Measurements from ENCODE around the gene GLTP. TPM values are rescaled to one million over a fixed set of nuclear protein-coding genes. Genes with fewer than 3 reads are reported as not detected.

Gene GLTP
- total and polyA plus RNA-seq, 12 donors: 24.5 to 73.7 (median 37.5) TPM

GRCh38 chr12:109831929-109832328 lies 48.4 kb downstream of the GLTP start:
- H3K4me1 ChIP-seq (replicated peaks in 1 of 2): no peaks in the 10 kb centered on the region
- 64 to 78% (median 69%) methylated on average over 8 to 9 of the region's 9 CpGs for WGBS, 4 donors

DNA sequence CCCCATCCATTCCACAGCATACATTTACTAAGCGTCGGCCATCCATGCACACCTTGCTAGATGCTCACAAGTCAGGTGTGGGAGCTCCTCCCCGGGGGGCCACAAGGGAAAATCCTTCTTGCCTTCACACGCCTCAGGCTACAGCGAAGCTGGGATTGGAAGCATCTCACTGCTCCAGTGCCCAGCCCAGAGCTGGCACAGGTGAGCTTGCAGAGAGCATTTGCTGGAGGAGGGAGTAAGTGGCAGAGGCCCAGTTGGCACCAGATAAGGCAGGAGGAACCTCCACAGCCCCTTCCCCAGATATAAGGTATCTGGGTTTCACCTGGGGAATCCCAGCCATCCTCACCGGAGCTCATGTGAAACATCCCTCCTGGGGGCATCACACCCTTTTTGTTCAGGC lies 49.0 kb downstream of the GLTP start:
- no peaks in the 10 kb centered on the region for H3K27me3 ChIP-seq
- TF ChIP-seq, protein P1, sequence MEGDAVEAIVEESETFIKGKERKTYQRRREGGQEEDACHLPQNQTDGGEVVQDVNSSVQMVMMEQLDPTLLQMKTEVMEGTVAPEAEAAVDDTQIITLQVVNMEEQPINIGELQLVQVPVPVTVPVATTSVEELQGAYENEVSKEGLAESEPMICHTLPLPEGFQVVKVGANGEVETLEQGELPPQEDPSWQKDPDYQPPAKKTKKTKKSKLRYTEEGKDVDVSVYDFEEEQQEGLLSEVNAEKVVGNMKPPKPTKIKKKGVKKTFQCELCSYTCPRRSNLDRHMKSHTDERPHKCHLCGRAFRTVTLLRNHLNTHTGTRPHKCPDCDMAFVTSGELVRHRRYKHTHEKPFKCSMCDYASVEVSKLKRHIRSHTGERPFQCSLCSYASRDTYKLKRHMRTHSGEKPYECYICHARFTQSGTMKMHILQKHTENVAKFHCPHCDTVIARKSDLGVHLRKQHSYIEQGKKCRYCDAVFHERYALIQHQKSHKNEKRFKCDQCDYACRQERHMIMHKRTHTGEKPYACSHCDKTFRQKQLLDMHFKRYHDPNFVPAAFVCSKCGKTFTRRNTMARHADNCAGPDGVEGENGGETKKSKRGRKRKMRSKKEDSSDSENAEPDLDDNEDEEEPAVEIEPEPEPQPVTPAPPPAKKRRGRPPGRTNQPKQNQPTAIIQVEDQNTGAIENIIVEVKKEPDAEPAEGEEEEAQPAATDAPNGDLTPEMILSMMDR (IDR thresholded peaks at IDR 0.05): no peak
- no peak for TF ChIP-seq POLR2A (IDR thresholded peaks at IDR 0.05)
- H3K36me3 ChIP-seq (replicated peaks in 1 of 2): no peaks in the 10 kb centered on the region
- H3K4me1 ChIP-seq (replicated peaks in 1 of 2): no peaks in the 10 kb centered on the region
- H3K27ac ChIP-seq: no peak overlapping the region
- WGBS, 4 donors: 89 to 96% (median 91%) methylated on average over 3 to 6 of the region's 6 CpGs
- intact Hi-C loops (cut with DNase I): no loop called here
- no peak overlapping the region for H3K4me3 ChIP-seq
- H3K9me3 ChIP-seq (replicated peaks in 1 of 3): no peaks in the 10 kb centered on the region
- DNase-seq: no peak

More at GRCh38 chr12:109831929-109832328, 48.4 kb downstream of the GLTP start:
- H3K36me3 ChIP-seq (replicated peaks in 1 of 2): no peaks in the 10 kb centered on the region
- no peak for TF ChIP-seq POLR2A (IDR thresholded peaks at IDR 0.05)
- TF ChIP-seq, protein P1 (IDR thresholded peaks at IDR 0.05): no peak
- no peak overlapping the region for H3K27ac ChIP-seq
- H3K27me3 ChIP-seq: no peaks in the 10 kb centered on the region
- H3K4me3 ChIP-seq: no peak overlapping the region
- H3K9me3 ChIP-seq (replicated peaks in 1 of 3): no peaks in the 10 kb centered on the region
- no peak for DNase-seq
- intact Hi-C loops (cut with DNase I): no loop called here

DNA sequence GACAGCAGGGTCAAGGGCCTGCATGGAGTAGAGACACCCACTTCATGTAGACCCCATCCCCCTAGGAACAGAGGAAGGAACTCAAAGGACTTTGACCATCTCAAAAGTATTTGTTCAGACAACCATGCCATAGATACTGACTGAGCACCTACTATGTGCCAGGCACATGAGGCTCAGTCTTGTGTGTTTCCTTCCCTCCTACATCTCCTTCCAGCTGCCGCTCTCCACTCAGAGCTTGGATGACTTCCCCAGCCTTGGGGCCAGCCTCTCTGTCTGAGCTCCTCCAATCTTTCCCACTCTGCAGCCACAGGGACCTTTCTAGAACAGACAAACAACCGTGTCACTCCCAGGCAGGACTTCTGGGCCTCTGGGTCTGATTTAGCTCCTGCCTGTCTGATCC lies 49.6 kb downstream of the GLTP start:
- Histone ChIP-seq H3K27ac (no peak overlapping the region), H3K9me3 (replicated peaks in 1 of 3) (no peaks in the 10 kb centered on the region), H3K27me3 (no peaks in the 10 kb centered on the region), H3K36me3 (replicated peaks in 1 of 2) (no peaks in the 10 kb centered on the region), H3K4me1 (replicated peaks in 1 of 2) (no peaks in the 10 kb centered on the region), H3K4me3 (no peak overlapping the region)
- no peak for DNase-seq
- TF ChIP-seq, protein P1 (IDR thresholded peaks at IDR 0.05): no peak
- intact Hi-C loops (cut with DNase I): no loop called here
- WGBS, 4 donors: 69 to 87% (median 71%) methylated on average over 2 of the region's 2 CpGs

DNA sequence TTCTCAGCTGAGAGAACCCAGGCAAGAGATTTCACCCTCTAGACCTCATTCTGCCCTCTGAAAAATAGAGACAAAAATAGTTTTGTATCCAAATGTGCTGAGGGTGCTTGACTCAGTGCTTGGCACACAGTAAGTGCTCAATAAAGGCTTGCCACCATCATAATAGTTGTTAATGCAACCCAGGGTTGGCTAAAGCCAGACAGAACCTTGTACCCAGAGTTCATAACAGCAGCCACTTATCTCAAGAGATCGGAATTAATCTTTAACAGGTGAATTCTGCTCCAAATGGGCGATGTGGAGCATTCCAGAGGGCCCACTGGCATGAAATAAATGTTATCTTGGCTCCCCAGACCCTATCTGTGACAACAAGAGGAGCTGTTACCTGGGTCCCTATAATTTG lies 50.1 kb downstream of the GLTP start:
- 81 to 94% (median 88%) methylated on average over 2 of the region's 2 CpGs for WGBS, 4 donors
- TF ChIP-seq POLR2A (IDR thresholded peaks at IDR 0.05): no peak
- TF ChIP-seq, protein P1 (IDR thresholded peaks at IDR 0.05): no peak

More for the DNA sequence above, 50.1 kb downstream of the GLTP start:
- Histone ChIP-seq H3K27ac (no peak overlapping the region), H3K27me3 (no peaks in the 10 kb centered on the region), H3K36me3 (replicated peaks in 1 of 2) (no peaks in the 10 kb centered on the region), H3K9me3 (replicated peaks in 1 of 3) (no peaks in the 10 kb centered on the region), H3K4me1 (replicated peaks in 1 of 2) (no peaks in the 10 kb centered on the region), H3K4me3 (no peak overlapping the region)
- no peak for DNase-seq
- intact Hi-C loops (cut with DNase I): no loop called here

All from adrenal gland (tissue), 12 donors.